SU-DHL-6 (cell line): ENCODE measurements around the gene USP11.

Experiments
- H2AFZ ChIP-seq: fragments of 200-600 bp; sonication (generic); 2 replicates; pipeline ENCODE4 v1.6.1; 2014; ENCODE audit warnings: low read depth, mild to moderate bottlenecking, moderate library complexity, mixed read lengths, antibody characterized with exemption, low read length; ENCODE audit not compliant: severe bottlenecking
- H3F3A ChIP-seq: fragments of 200-600 bp; shearing (Covaris generic); 2 replicates; pipeline ENCODE4 v1.6.0; 2016; ENCODE audit warnings: antibody characterized with exemption, mild to moderate bottlenecking; ENCODE audit not compliant: insufficient read depth
- H3K27ac ChIP-seq: fragments of 200-600 bp; sonication (generic); 2 replicates; pipeline ENCODE4 v1.5.1; 2016; ENCODE audit warnings: low read depth, mild to moderate bottlenecking, low read length, moderate library complexity, mixed read lengths
- H3K27me3 ChIP-seq: fragments of 200-600 bp; sonication (generic), shearing (Covaris generic); 2 replicates; pipeline ENCODE4 v1.6.0; 2014; ENCODE audit warnings: mild to moderate bottlenecking, low read length
- H3K36me3 ChIP-seq: fragments of 200-600 bp; sonication (generic); 2 replicates; pipeline ENCODE4 v1.6.1; 2014; ENCODE audit warnings: mild to moderate bottlenecking, low read length, mixed read lengths
- H3K4me2 ChIP-seq: fragments of 300-600, 200-600 bp; shearing (Covaris generic), sonication (generic); 2 replicates; pipeline ENCODE4 v1.6.0; 2014; ENCODE audit warnings: low read length, low read depth, mild to moderate bottlenecking; ENCODE audit not compliant: poor library complexity, severe bottlenecking
- H3K4me3 ChIP-seq: fragments of 200-600 bp; sonication (generic); 2 replicates; pipeline ENCODE4 v1.5.1; 2014; ENCODE audit warnings: antibody characterized with exemption, low read length, mild to moderate bottlenecking, mixed read lengths; ENCODE audit not compliant: insufficient read depth, poor library complexity, severe bottlenecking
- H3K79me2 ChIP-seq: fragments of 200-600 bp; sonication (generic); 2 replicates; pipeline ENCODE4 v1.6.1; 2014; ENCODE audit warnings: mild to moderate bottlenecking, low read length, moderate library complexity; ENCODE audit not compliant: insufficient read depth
- H3K9ac ChIP-seq: fragments of 200-600 bp; sonication (generic); 2 replicates; pipeline ENCODE4 v1.7.0; 2014; ENCODE audit warnings: mild to moderate bottlenecking, low read length
- H3K9me2 ChIP-seq: fragments of 200-600 bp; sonication (generic); replicated peaks from 2 replicates; pipeline ENCODE4 v1.6.1; 2014; ENCODE audit warnings: low read length; ENCODE audit not compliant: insufficient read depth
- H3K9me3 ChIP-seq: fragments of 200-600 bp; sonication (generic); 2 replicates; pipeline ENCODE4 v1.6.1; 2014; ENCODE audit warnings: low read length, mixed read lengths; ENCODE audit not compliant: insufficient read depth
- H4K20me1 ChIP-seq: fragments of 200-600 bp; sonication (generic); 2 replicates; pipeline ENCODE4 v1.6.1; 2014; ENCODE audit warnings: low read depth, mild to moderate bottlenecking, antibody characterized with exemption, low read length, moderate library complexity, mixed read lengths
- EZH2phosphoT487 ChIP-seq: fragments of 200-600 bp; sonication (generic), shearing (Covaris generic); conservative IDR thresholded peaks from 2 replicates; pipeline ENCODE4 v1.6.1; 2018; ENCODE audit warnings: mild to moderate bottlenecking, antibody characterized with exemption, low read length, moderate library complexity, mixed read lengths
- TF ChIP-seq, protein P1 (sequence below): fragments of 200-600 bp; sonication (generic); IDR thresholded peaks from one replicate; pipeline ENCODE4 v1.5.1; 2017; ENCODE audit warnings: antibody characterized with exemption, mild to moderate bottlenecking, low read length, moderate library complexity; ENCODE audit not compliant: insufficient read depth, poor library complexity, severe bottlenecking

USP11 gene

GRCh38 chrX:47223476-47224250 is 9.1 kb upstream of the USP11 start:
- H3K9me2 ChIP-seq = no peaks in the 10 kb centered on the region
- H3K79me2 ChIP-seq = peaks cover 37% of the 10 kb centered on the region
- H3K27me3 ChIP-seq = no peaks in the 10 kb centered on the region
- no peak overlapping the region for H2AFZ ChIP-seq
- H3K36me3 ChIP-seq = no peaks in the 10 kb centered on the region
- H3F3A ChIP-seq = peaks cover 5% of the 10 kb centered on the region; the same call in 1 of the 2 replicates
- no peaks in the 10 kb centered on the region for H3K9me3 ChIP-seq
- H3K4me3 ChIP-seq = no peak overlapping the region
- peaks cover 5% of the 10 kb centered on the region; the same call in 1 of the 2 replicates for H4K20me1 ChIP-seq
- H3K27ac ChIP-seq = no peak overlapping the region
- no peak for TF ChIP-seq EZH2phosphoT487
- TF ChIP-seq, protein P1, sequence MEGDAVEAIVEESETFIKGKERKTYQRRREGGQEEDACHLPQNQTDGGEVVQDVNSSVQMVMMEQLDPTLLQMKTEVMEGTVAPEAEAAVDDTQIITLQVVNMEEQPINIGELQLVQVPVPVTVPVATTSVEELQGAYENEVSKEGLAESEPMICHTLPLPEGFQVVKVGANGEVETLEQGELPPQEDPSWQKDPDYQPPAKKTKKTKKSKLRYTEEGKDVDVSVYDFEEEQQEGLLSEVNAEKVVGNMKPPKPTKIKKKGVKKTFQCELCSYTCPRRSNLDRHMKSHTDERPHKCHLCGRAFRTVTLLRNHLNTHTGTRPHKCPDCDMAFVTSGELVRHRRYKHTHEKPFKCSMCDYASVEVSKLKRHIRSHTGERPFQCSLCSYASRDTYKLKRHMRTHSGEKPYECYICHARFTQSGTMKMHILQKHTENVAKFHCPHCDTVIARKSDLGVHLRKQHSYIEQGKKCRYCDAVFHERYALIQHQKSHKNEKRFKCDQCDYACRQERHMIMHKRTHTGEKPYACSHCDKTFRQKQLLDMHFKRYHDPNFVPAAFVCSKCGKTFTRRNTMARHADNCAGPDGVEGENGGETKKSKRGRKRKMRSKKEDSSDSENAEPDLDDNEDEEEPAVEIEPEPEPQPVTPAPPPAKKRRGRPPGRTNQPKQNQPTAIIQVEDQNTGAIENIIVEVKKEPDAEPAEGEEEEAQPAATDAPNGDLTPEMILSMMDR = no peak
- H3K4me2 ChIP-seq = no peak overlapping the region
- H3K9ac ChIP-seq = no peak overlapping the region

DNA sequence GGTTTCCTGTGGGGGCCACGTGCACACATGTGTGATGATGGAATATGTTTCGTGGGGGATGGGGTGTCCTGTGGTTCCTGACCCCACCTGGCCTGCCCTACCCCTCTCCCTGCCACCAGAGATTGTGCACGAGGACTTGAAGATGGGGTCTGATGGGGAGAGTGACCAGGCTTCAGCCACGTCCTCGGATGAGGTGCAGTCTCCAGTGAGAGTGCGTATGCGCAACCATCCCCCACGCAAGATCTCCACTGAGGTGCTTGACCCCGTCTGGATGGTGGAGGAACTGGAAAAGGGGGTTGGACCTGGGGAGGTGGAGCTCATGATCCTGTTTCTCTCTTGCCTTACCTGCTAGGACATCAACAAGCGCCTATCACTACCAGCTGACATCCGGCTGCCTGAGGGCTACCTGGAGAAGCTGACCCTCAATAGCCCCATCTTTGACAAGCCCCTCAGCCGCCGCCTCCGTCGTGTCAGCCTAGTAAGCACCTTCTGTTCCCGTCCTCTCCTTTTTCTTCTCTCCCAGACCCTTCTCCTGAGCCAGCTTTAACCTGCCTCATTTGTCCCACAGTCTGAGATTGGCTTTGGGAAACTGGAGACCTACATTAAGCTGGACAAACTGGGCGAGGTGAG is 8.4 kb upstream of the USP11 start:
- H3K9me3 ChIP-seq = no peaks in the 10 kb centered on the region
- H3K79me2 ChIP-seq = peaks cover 29% of the 10 kb centered on the region
- no peak overlapping the region for H2AFZ ChIP-seq
- peaks cover 5% of the 10 kb centered on the region; the same call in 1 of the 2 replicates for H4K20me1 ChIP-seq
- no peaks in the 10 kb centered on the region for H3K9me2 ChIP-seq
- H3F3A ChIP-seq = peaks cover 5% of the 10 kb centered on the region; the same call in 1 of the 2 replicates
- no peaks in the 10 kb centered on the region for H3K27me3 ChIP-seq
- TF ChIP-seq EZH2phosphoT487 = no peak
- TF ChIP-seq, protein P1 = no peak
- H3K4me2 ChIP-seq = no peak overlapping the region
- no peaks in the 10 kb centered on the region for H3K36me3 ChIP-seq
- H3K9ac ChIP-seq = no peak overlapping the region
- H3K4me3 ChIP-seq = no peak overlapping the region
- no peak overlapping the region for H3K27ac ChIP-seq

- no peak overlapping the region for H3K4me2 ChIP-seq
- H3K79me2 ChIP-seq = peaks cover 24% of the 10 kb centered on the region
- H3K36me3 ChIP-seq = no peaks in the 10 kb centered on the region
- H3K4me3 ChIP-seq = no peak overlapping the region
- no peak overlapping the region for H3K27ac ChIP-seq
- peaks cover 5% of the 10 kb centered on the region; the same call in 1 of the 2 replicates for H4K20me1 ChIP-seq
- TF ChIP-seq, protein P1 = no peak
- no peak for TF ChIP-seq EZH2phosphoT487
- peaks cover 5% of the 10 kb centered on the region; the same call in 1 of the 2 replicates for H3F3A ChIP-seq
- no peaks in the 10 kb centered on the region for H3K27me3 ChIP-seq
- H3K9me3 ChIP-seq = no peaks in the 10 kb centered on the region
- no peaks in the 10 kb centered on the region for H3K9me2 ChIP-seq
- H3K9ac ChIP-seq = no peak overlapping the region
- no peak overlapping the region for H2AFZ ChIP-seq
These were observed 7.9 kb upstream of the USP11 start for GRCh38 chrX:47224896-47225290.
